HEK293 (cell line): Measurements from ENCODE around the gene GDPD5.
A peak's percentile ranks its signal among the peaks of the same experiment; 100 is the strongest.

Source experiments
- CTCF ChIA-PET: fragments of 350-600 bp; formaldehyde crosslinking; extraction: SDS; loops from one replicate; lab custom pipeline; 2021; ENCODE audit warnings: antibody characterized with exemption; lab: Yijun Ruan, JAX
- POLR2A ChIA-PET: fragments of 300-600 bp; formaldehyde crosslinking; extraction: SDS; loops from one replicate; lab custom pipeline; 2020; ENCODE audit warnings: antibody characterized with exemption, inconsistent platforms; lab: Yijun Ruan, JAX
- H3K27ac ChIP-seq: fragments of 200-500 bp; sonication (Bioruptor generic); 2 replicates; pipeline ENCODE4 v1.5.1; 2014; ENCODE audit warnings: low read depth, low read length, control low read depth, inconsistent platforms; ENCODE audit errors: extremely low read depth
- H3K36me3 ChIP-seq, 2 experiments: fragments of 200-500 bp in 1 of 2; sonication (Bioruptor generic) in 1 of 2; 1 replicate in 1 of 2; 2 replicates in 1 of 2; pipeline ENCODE4 v1.5.1; 2014 to 2017; ENCODE audit warnings: inconsistent platforms in 2 of 2, low read length in 2 of 2; ENCODE audit not compliant: control insufficient read depth in 2 of 2, insufficient read depth in 1 of 2
- H3K4me1 ChIP-seq: fragments of 200-500 bp; sonication (Bioruptor generic); 2 replicates; pipeline ENCODE4 v1.5.1; 2014; ENCODE audit warnings: mild to moderate bottlenecking, low read length, inconsistent platforms; ENCODE audit not compliant: control insufficient read depth, insufficient read depth
- H3K4me3 ChIP-seq: 2 replicates; pipeline ENCODE4 v1.5.1; 2011; ENCODE audit warnings: low read depth, mild to moderate bottlenecking, control low read depth, low read length, moderate library complexity
- H3K9me3 ChIP-seq: fragments of 200-500 bp; sonication (Bioruptor generic); 2 replicates; pipeline ENCODE4 v1.5.1; 2014; ENCODE audit warnings: low read depth, low read length, inconsistent platforms; ENCODE audit not compliant: control insufficient read depth, insufficient read depth
- GLIS1 ChIP-seq: fragments of 450-650 bp; formaldehyde crosslinking; IDR thresholded peaks from 2 replicates; pipeline ENCODE4 v1.5.1; 2016; ENCODE audit warnings: missing biosample characterization, missing genetic modification characterization
- HOXD13 ChIP-seq: sonication (generic); formaldehyde crosslinking; IDR thresholded peaks from 2 replicates; pipeline ENCODE4 v1.8.0; 2022; ENCODE audit warnings: missing genetic modification reagents, borderline replicate concordance
- IKZF3 ChIP-seq: fragments of 450-650 bp; IDR thresholded peaks from 2 replicates; pipeline ENCODE4 v1.5.0; 2018; ENCODE audit warnings: missing biosample characterization, mild to moderate bottlenecking, missing genetic modification characterization, moderate library complexity
- KLF1 ChIP-seq: fragments of 450-650 bp; formaldehyde crosslinking; IDR thresholded peaks from 2 replicates; pipeline ENCODE4 v1.5.1; 2016; ENCODE audit warnings: missing biosample characterization, missing genetic modification characterization
- KLF10 ChIP-seq: fragments of 450-650 bp; IDR thresholded peaks from 2 replicates; pipeline ENCODE4 v1.5.1; 2018; ENCODE audit warnings: missing biosample characterization, mild to moderate bottlenecking, missing genetic modification characterization
- KLF9 ChIP-seq: fragments of 450-650 bp; formaldehyde crosslinking; IDR thresholded peaks from 2 replicates; pipeline ENCODE4 v1.5.1; 2016; ENCODE audit warnings: missing biosample characterization, missing genetic modification characterization, low read depth
- REPIN1 ChIP-seq: fragments of 450-650 bp; formaldehyde crosslinking; IDR thresholded peaks from 2 replicates; pipeline ENCODE4 v1.5.1; 2017; ENCODE audit warnings: missing biosample characterization, missing genetic modification characterization, low read depth
- ZFHX2 ChIP-seq: fragments of 450-650 bp; formaldehyde crosslinking; conservative IDR thresholded peaks from 2 replicates; pipeline ENCODE4 v1.5.1; 2016; ENCODE audit warnings: missing biosample characterization, missing genetic modification characterization
- ZFP69B ChIP-seq: fragments of 450-650 bp; formaldehyde crosslinking; IDR thresholded peaks from 2 replicates; pipeline ENCODE4 v1.5.1; 2016; ENCODE audit warnings: missing biosample characterization, missing genetic modification characterization
- ZNF112 ChIP-seq: fragments of 450-650 bp; formaldehyde crosslinking; IDR thresholded peaks from 2 replicates; pipeline ENCODE4 v1.5.0; 2017; ENCODE audit warnings: missing biosample characterization, missing genetic modification characterization
- ZNF175 ChIP-seq: fragments of 450-650 bp; formaldehyde crosslinking; IDR thresholded peaks from 2 replicates; pipeline ENCODE4 v1.5.1; 2016; ENCODE audit warnings: missing biosample characterization, missing genetic modification characterization
- ZNF2 ChIP-seq: fragments of 450-650 bp; formaldehyde crosslinking; IDR thresholded peaks from 2 replicates; pipeline ENCODE4 v1.5.1; 2016; ENCODE audit warnings: missing biosample characterization, missing genetic modification characterization
- ZNF24 ChIP-seq: fragments of 450-650 bp; formaldehyde crosslinking; IDR thresholded peaks from 2 replicates; pipeline ENCODE4 v1.5.1; 2016; ENCODE audit warnings: missing biosample characterization, missing genetic modification characterization
- ZNF302 ChIP-seq: fragments of 450-650 bp; formaldehyde crosslinking; IDR thresholded peaks from 2 replicates; pipeline ENCODE4 v1.5.1; 2016; ENCODE audit warnings: missing biosample characterization, missing genetic modification characterization, low read depth
- ZNF324 ChIP-seq: fragments of 450-650 bp; formaldehyde crosslinking; IDR thresholded peaks from 2 replicates; pipeline ENCODE4 v1.5.1; 2016; ENCODE audit warnings: missing biosample characterization, missing genetic modification characterization
- ZNF350 ChIP-seq: fragments of 450-650 bp; formaldehyde crosslinking; IDR thresholded peaks from 2 replicates; pipeline ENCODE4 v1.5.0; 2017; ENCODE audit warnings: missing biosample characterization, mild to moderate bottlenecking, missing genetic modification characterization
- ZNF37A ChIP-seq: fragments of 450-650 bp; IDR thresholded peaks from 2 replicates; pipeline ENCODE4 v1.5.1; 2018; ENCODE audit warnings: missing biosample characterization, missing genetic modification characterization
- ZNF433 ChIP-seq: fragments of 450-650 bp; formaldehyde crosslinking; IDR thresholded peaks from 2 replicates; pipeline ENCODE4 v1.5.1; 2016; ENCODE audit warnings: missing biosample characterization, missing genetic modification characterization, low read depth
- ZNF521 ChIP-seq: fragments of 450-650 bp; formaldehyde crosslinking; IDR thresholded peaks from 2 replicates; pipeline ENCODE4 v1.5.1; 2017; ENCODE audit warnings: missing biosample characterization, mild to moderate bottlenecking, missing genetic modification characterization
- ZNF544 ChIP-seq: fragments of 450-650 bp; formaldehyde crosslinking; IDR thresholded peaks from 2 replicates; pipeline ENCODE4 v1.5.0; 2017; ENCODE audit warnings: missing biosample characterization, missing genetic modification characterization
- ZNF660 ChIP-seq: fragments of 450-650 bp; IDR thresholded peaks from 2 replicates; pipeline ENCODE4 v1.5.1; 2018; ENCODE audit warnings: missing biosample characterization, mild to moderate bottlenecking, missing genetic modification characterization
- ZNF785 ChIP-seq: fragments of 450-650 bp; formaldehyde crosslinking; IDR thresholded peaks from 2 replicates; pipeline ENCODE4 v1.5.1; 2016; ENCODE audit warnings: missing biosample characterization, missing genetic modification characterization
- ZNF792 ChIP-seq: fragments of 450-650 bp; formaldehyde crosslinking; IDR thresholded peaks from 2 replicates; pipeline ENCODE4 v1.5.1; 2016; ENCODE audit warnings: missing biosample characterization, missing genetic modification characterization
- ZNF830 ChIP-seq: fragments of 450-650 bp; IDR thresholded peaks from 2 replicates; pipeline ENCODE4 v1.5.0; 2018; ENCODE audit warnings: missing biosample characterization, missing genetic modification characterization, low read depth, mild to moderate bottlenecking, moderate library complexity
- TF ChIP-seq, protein P1 (sequence below): fragments of 450-650 bp; formaldehyde crosslinking; IDR thresholded peaks from 2 replicates; pipeline ENCODE4 v1.5.1; 2016; ENCODE audit warnings: missing biosample characterization, missing genetic modification characterization

Gene GDPD5

GRCh38 chr11:75477614-75477935 is 48.2 kb downstream of the GDPD5 start (continued):
- TF ChIP-seq IKZF3 (no peak), HOXD13 (CRISPR knock-in tag) (no peak), REPIN1 (tag by site-specific recombination) (no peak), ZNF792 (tag by site-specific recombination) (no peak), ZNF324 (no peak), ZNF175 (tag by site-specific recombination) (no peak), ZFP69B (tag by site-specific recombination) (no peak), ZNF830 (no peak), ZNF433 (no peak)

- TF ChIP-seq GLIS1 (tag by site-specific recombination) = peak; percentile 57
- TF ChIP-seq ZNF350 = no peak
- TF ChIP-seq ZNF302 (tag by site-specific recombination) = no peak
- TF ChIP-seq KLF1 (tag by site-specific recombination) = no peak
- TF ChIP-seq, all 188 proteins: peak for 1
- Histone ChIP-seq H3K9me3 (no peaks in the 10 kb centered on the region), H3K27ac (no peak overlapping the region), H3K36me3 (no peaks in the 10 kb centered on the region), H3K4me1 (no peaks in the 10 kb centered on the region), H3K4me3 (no peak overlapping the region)
- ChIA-PET CTCF (interaction anchor here (1.1 to 2.0 kb wide), 4 partner anchors 31 to 69 kb away, joined by 3 to 6 read pairs (median 4); no protein-coding TSS in a partner anchor), POLR2A (interaction anchor here (1.1 kb wide), 1 partner anchor 8 kb away, joined by 4 read pairs; no protein-coding TSS in a partner anchor)
Observed at GRCh38 chr11:75476739-75477613, 48.8 kb downstream of the GDPD5 start.

- TF ChIP-seq ZNF37A (no peak), KLF9 (tag by site-specific recombination) (peak; percentile 66; the same call in 1 of the 2 replicates), KLF10 (tag by site-specific recombination) (peak; percentile 66), ZNF660 (tag by site-specific recombination) (peak; percentile 78), ZFHX2 (tag by site-specific recombination) (no peak), ZNF112 (tag by site-specific recombination) (0 out of 2 replicates have a peak, but pooled peaks have one; percentile 43), ZNF2 (tag by site-specific recombination) (no peak), ZNF24 (tag by site-specific recombination) (no peak), ZNF544 (tag by site-specific recombination) (peak; percentile 67; the same call in 1 of the 2 replicates), ZNF785 (tag by site-specific recombination) (no peak), KLF1 (tag by site-specific recombination) (peak; percentile 64), ZNF521 (no peak)
- TF ChIP-seq, protein P1, sequence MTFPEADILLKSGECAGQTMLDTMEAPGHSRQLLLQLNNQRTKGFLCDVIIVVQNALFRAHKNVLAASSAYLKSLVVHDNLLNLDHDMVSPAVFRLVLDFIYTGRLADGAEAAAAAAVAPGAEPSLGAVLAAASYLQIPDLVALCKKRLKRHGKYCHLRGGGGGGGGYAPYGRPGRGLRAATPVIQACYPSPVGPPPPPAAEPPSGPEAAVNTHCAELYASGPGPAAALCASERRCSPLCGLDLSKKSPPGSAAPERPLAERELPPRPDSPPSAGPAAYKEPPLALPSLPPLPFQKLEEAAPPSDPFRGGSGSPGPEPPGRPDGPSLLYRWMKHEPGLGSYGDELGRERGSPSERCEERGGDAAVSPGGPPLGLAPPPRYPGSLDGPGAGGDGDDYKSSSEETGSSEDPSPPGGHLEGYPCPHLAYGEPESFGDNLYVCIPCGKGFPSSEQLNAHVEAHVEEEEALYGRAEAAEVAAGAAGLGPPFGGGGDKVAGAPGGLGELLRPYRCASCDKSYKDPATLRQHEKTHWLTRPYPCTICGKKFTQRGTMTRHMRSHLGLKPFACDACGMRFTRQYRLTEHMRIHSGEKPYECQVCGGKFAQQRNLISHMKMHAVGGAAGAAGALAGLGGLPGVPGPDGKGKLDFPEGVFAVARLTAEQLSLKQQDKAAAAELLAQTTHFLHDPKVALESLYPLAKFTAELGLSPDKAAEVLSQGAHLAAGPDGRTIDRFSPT (tag by site-specific recombination) = no peak
- Histone ChIP-seq H3K36me3 (no peaks in the 10 kb centered on the region), H3K4me3 (no peak overlapping the region), H3K27ac (no peak overlapping the region), H3K4me1 (no peaks in the 10 kb centered on the region), H3K9me3 (no peaks in the 10 kb centered on the region)
- POLR2A ChIA-PET = interaction anchor here (1.1 kb wide), 1 partner anchor 7 kb away, joined by 4 read pairs; no protein-coding TSS in a partner anchor
- CTCF ChIA-PET = interaction anchor here (0.7 to 1.2 kb wide), 4 partner anchors 31 to 88 kb away, joined by 3 read pairs; no protein-coding TSS in a partner anchor
Observed at GRCh38 chr11:75475767-75476650, 49.7 kb downstream of the GDPD5 start.
